Mucosa of descending colon (tissue), 3 donors: ENCODE results near the gene CLDN10. TPM values are rescaled to one million over a fixed set of nuclear protein-coding genes. Genes with fewer than 3 reads are reported as not detected.

Source experiments
- ATAC-seq: fragments of 200-7000 bp; cut with Tn5 transposase; one replicate; pipeline ENCODE4 v1.9.1; 2020; ENCODE audit warnings: mild to moderate bottlenecking, moderate library complexity
- DNase-seq, 3 donors: peaks; one replicate each; pipeline ENCODE4 v3.0.0-alpha.2; 2020
- H3K36me3 ChIP-seq: fragments of 200-600 bp; one replicate; pipeline ENCODE4 v1.8.0; 2021; ENCODE audit warnings: low read depth, mild to moderate bottlenecking
- H3K4me1 ChIP-seq: fragments of 200-600 bp; one replicate; pipeline ENCODE4 v1.8.0; 2021; ENCODE audit warnings: low read depth, mild to moderate bottlenecking
- H3K4me3 ChIP-seq: fragments of 200-600 bp; one replicate; pipeline ENCODE4 v1.8.0; 2021; ENCODE audit warnings: mild to moderate bottlenecking
- H3K9me3 ChIP-seq: fragments of 200-600 bp; one replicate; pipeline ENCODE4 v1.8.0; 2021; ENCODE audit warnings: mild to moderate bottlenecking
- intact Hi-C, 2 donors: fragments of 100-400 bp; cut with DNase I in 1 of 2; cut with micrococcal nuclease in 1 of 2; formaldehyde crosslinking; loops; one replicate each; pipeline versions ENCODE4 v1.11.0 to v1.11.1; 2022; cut with DNase I, micrococcal nuclease
- total RNA-seq, 3 donors: library from RNA; stranded (reverse); fragmentation: NEBNext Ultra II Directional in 2 of 3; extraction: Animal tissue kit (Norgen Biotek cat#: 25700) in 2 of 3; gene quantifications; one replicate each; pipeline versions ENCODE4 v1.2.1 to v1.2.4, GENCODE V29; 2021 to 2023
- TF ChIP-seq, protein P1 (sequence below): fragments of 200-600 bp; IDR thresholded peaks from one replicate; pipeline ENCODE4 v1.8.0; 2022; ENCODE audit warnings: antibody characterized with exemption, mild to moderate bottlenecking
- donor health status: DM: no; HTN: no; CAD: no; lungs with moderate emphysema.
- donor health status: DM: no; HTN: no; CAD: no.
- donor health status: DM: no; HTN: yes; CAD: no.

The CLDN10 gene
- total RNA-seq, 3 donors from 2014 or later = 0.43 TPM; not detected in 2

DNA sequence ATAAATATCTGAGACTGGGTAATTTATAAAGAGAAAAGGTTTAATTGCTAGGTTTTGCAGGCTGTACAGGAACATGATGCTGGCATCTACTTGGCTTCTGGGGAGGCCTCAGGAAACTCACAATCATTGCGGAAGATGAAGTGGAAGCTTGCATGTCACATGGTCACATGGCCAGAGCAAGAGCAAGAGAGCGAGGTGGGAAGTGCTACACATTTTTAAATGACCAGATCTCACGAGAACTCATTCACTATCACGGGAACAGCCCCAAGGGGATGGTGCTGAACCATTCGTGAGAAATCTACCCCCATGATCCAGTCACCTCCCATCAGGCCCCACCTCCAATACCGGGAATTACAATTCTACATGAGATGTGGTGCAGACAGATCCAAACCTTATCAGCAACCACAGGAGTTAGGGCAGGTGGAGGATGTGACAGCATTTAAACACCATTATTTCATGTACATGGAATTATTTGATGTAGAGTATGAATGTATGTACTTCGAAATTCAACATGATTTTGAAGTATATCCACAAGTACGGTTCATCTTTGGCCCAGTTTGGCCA is 10.5 kb upstream of the CLDN10 start:
- ATAC-seq = no peak
- intact Hi-C loops = no loop called here
- no peak for DNase-seq
- Histone ChIP-seq H3K4me3 (no peak overlapping the region), H3K9me3 (no peaks in the 10 kb centered on the region), H3K36me3 (no peaks in the 10 kb centered on the region), H3K4me1 (no peaks in the 10 kb centered on the region)
- TF ChIP-seq, protein P1, sequence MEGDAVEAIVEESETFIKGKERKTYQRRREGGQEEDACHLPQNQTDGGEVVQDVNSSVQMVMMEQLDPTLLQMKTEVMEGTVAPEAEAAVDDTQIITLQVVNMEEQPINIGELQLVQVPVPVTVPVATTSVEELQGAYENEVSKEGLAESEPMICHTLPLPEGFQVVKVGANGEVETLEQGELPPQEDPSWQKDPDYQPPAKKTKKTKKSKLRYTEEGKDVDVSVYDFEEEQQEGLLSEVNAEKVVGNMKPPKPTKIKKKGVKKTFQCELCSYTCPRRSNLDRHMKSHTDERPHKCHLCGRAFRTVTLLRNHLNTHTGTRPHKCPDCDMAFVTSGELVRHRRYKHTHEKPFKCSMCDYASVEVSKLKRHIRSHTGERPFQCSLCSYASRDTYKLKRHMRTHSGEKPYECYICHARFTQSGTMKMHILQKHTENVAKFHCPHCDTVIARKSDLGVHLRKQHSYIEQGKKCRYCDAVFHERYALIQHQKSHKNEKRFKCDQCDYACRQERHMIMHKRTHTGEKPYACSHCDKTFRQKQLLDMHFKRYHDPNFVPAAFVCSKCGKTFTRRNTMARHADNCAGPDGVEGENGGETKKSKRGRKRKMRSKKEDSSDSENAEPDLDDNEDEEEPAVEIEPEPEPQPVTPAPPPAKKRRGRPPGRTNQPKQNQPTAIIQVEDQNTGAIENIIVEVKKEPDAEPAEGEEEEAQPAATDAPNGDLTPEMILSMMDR = no peak

DNA sequence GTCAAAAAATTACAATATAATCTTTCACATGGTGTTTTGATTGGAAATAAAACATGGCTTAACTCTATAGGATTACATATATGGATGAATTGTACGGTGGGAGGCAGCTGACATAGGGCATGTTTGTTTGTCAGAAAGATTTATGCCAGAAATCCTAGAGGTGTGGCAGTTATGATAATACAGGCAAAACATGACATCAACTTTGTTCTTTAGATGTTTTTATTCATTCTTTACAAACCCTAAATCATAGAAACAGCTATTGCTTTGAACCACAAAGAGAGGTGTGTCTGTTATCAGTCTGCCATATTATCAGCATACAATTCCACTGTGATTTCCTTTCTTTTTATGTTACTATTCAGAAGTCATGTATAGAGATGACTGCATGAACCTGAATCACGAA is 8.2 kb upstream of the CLDN10 start:
- no peak overlapping the region for H3K4me3 ChIP-seq
- TF ChIP-seq, protein P1 = no peak
- H3K36me3 ChIP-seq = no peaks in the 10 kb centered on the region
- no peaks in the 10 kb centered on the region for H3K4me1 ChIP-seq
- intact Hi-C loops = no loop called here
- H3K9me3 ChIP-seq = no peaks in the 10 kb centered on the region
- DNase-seq = no peak
- ATAC-seq = peak; percentile 12

DNA sequence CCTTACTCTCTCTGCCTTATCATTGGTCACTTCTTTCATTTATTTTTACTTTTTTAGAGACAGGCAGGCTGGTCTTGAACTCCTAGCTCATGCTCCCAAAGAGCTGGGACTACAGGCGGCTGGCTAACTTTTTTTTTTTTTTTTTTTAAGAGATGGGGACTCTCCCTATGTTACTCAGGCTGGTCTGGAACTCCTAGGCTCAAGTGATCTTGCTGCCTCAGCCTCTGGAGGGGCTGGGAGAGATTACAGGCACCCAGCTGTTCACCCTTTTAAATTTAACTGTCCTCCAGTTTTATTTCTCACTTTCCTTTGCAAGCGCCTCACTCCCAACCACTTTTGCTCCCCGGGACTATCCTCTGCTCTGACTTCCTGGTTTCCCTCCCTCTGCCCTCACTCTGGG is 5.6 kb upstream of the CLDN10 start:
- Histone ChIP-seq H3K36me3 (no peaks in the 10 kb centered on the region), H3K9me3 (no peaks in the 10 kb centered on the region), H3K4me1 (no peaks in the 10 kb centered on the region), H3K4me3 (no peak overlapping the region)
- DNase-seq (no peak), ATAC-seq (no peak)
- intact Hi-C loops = no loop called here
- TF ChIP-seq, protein P1 = no peak

DNA sequence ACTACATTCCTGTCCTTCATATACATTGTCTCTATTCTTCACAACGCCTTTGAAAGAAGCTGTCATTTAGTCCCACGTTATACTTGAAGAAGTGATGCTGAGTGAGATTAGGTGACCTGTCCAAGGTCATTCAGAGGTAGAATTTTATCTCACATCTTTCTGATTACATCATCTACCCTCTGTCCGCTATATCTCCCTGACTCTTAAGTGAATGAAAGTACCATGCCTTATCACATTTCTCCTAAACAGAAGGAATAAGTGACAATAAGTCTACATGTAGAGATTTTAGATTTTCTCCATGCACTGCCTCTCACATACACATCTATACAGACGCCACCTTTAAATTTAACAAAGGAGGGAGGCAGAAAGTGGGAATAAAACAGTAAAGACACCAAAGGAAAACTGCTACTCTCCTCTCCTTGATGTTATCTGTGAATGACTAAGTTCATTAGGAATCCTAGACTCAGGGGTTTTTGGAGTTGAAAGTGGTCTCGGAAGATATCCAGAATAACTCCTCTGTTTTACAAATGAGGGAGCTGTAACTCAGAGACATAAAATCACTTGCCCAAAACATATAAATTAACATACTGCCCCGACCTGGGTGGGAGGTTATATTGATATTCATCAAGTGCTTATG is 4.9 kb upstream of the CLDN10 start:
- H3K9me3 ChIP-seq = no peaks in the 10 kb centered on the region
- H3K4me1 ChIP-seq = no peaks in the 10 kb centered on the region
- TF ChIP-seq, protein P1 = no peak
- DNase-seq (no peak), ATAC-seq (no peak)
- intact Hi-C loops = no loop called here
- no peak overlapping the region for H3K4me3 ChIP-seq
- H3K36me3 ChIP-seq = no peaks in the 10 kb centered on the region

DNA sequence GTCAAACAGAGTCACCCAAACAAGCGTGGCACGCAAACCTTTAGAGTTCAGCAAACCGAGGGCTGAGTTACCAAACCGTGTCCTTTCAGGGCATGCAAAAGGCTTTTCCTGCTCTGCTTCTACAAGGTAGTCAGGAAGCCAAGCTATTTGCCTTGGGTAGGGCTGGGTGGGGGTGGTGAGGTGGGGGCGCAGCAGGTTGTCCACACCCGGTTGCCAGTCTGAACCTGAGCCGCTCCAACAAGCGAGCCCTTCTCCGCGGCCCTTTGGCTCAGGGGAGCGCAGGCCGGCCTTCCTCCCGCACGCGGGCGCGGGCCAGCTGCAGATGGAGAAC is 347 bp upstream of the CLDN10 start:
- TF ChIP-seq, protein P1 = no peak
- intact Hi-C loops = no loop called here
- no peak for ATAC-seq
- no peak for DNase-seq
- Histone ChIP-seq H3K4me3 (no peak overlapping the region), H3K36me3 (no peaks in the 10 kb centered on the region), H3K4me1 (peaks cover 8% of the 10 kb centered on the region), H3K9me3 (no peaks in the 10 kb centered on the region)
